Thyroid gland (tissue), 4 donors: Measurements from ENCODE around the gene APBB2.

Experiments used
- POLR2A ChIP-seq, 2 donors: fragments of 450-650 bp; IDR thresholded peaks; one replicate each; pipeline ENCODE4 v1.6.1; 2017; ENCODE audit warnings: antibody characterized with exemption in 2 of 2, mild to moderate bottlenecking in 2 of 2, moderate library complexity in 1 of 2
- TF ChIP-seq, protein P1 (sequence below), 6 experiments: fragments of 200-600 bp in 3 of 6; fragments of 450-650 bp in 3 of 6; sonication (generic) in 3 of 6; IDR thresholded peaks; one replicate each; pipeline ENCODE4 v1.5.1; 2016 to 2019; ENCODE audit warnings: antibody characterized with exemption in 6 of 6, mild to moderate bottlenecking in 2 of 6, inconsistent platforms in 1 of 6, moderate library complexity in 1 of 6

DNA sequence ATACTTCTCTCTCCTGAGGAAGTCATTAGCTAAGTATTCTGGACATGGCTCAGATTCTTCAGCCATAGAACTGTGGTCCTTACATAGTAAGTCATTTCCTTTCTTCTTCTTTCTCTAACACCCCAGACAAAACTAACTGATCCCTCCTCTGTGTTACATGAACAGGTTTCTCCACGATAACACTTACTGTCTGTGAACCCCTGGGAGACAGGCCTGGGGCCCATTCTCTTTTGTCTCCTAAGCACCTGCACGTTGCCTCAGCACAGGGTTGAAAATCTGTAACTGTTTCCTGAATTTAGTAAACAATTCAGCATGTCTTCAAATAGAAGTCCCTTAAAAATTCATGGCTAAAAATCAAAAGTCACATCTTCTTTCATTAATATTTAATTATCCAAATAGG lies 24.7 kb downstream of the APBB2 start:
- TF ChIP-seq POLR2A (IDR thresholded peaks at IDR 0.05), result no peak
- TF ChIP-seq, protein P1, sequence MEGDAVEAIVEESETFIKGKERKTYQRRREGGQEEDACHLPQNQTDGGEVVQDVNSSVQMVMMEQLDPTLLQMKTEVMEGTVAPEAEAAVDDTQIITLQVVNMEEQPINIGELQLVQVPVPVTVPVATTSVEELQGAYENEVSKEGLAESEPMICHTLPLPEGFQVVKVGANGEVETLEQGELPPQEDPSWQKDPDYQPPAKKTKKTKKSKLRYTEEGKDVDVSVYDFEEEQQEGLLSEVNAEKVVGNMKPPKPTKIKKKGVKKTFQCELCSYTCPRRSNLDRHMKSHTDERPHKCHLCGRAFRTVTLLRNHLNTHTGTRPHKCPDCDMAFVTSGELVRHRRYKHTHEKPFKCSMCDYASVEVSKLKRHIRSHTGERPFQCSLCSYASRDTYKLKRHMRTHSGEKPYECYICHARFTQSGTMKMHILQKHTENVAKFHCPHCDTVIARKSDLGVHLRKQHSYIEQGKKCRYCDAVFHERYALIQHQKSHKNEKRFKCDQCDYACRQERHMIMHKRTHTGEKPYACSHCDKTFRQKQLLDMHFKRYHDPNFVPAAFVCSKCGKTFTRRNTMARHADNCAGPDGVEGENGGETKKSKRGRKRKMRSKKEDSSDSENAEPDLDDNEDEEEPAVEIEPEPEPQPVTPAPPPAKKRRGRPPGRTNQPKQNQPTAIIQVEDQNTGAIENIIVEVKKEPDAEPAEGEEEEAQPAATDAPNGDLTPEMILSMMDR (IDR thresholded peaks at IDR 0.05), result no peak
